Activated CD4-positive, CD25-positive, alpha-beta regulatory T cell (primary cell): ENCODE results near the gene ZNF776.
"Not testable (repeated sequence)": the region's sequence is repeated elsewhere in the genome, so short reads cannot be mapped to it uniquely, and the experiment has no call there.

Experiments
- DNase-seq, 4 experiments: peaks; one replicate each; lab custom pipeline; 2025; lab: John Stamatoyannopoulos, UW

The ZNF776 gene

GRCh38 chr19:57746580-57747471, at the start of gene ZNF776:
Gene ZNF776, plus strand, starts transcription at chr19:57746815. Its CDS starts 244 bp downstream, at chr19:57747059.
- DNase-seq, result peak; percentile 47 to 66 (median 61)

DNA sequence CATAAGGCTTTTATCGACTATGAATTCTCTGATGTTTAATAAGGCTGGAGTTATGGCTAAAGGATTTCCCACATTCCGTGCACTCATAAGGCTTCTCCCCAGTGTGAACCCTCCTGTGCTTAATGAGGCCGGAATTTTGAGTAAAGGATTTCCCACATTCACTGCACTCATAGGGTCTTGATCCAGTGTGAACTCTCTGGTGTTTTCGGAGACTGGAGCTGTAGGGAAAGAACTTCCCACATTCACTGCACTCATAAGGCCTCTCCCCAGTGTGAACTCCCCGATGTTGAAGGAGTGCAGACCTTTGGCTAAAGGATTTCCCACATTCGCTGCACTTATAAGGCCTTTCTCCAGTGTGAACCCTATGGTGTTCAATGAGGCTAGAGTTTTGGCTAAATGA, 45.0 kb upstream of the ZNF776 start:
- no peak for DNase-seq

- DNase-seq, result no peak
Observed at GRCh38 chr19:57706346-57706745, 40.3 kb upstream of the ZNF776 start.

GRCh38 chr19:57708641-57709361, 37.8 kb upstream of the ZNF776 start, which contains the start of gene ZNF154:
Gene ZNF154, minus strand, starts transcription at chr19:57709204. Its CDS starts 233 bp downstream, at chr19:57708971.
- peak in 1 of 4 experiments; percentile 5 for DNase-seq

GRCh38 chr19:57709616-57710015, 37.0 kb upstream of the ZNF776 start:
- DNase-seq, result no peak

DNA sequence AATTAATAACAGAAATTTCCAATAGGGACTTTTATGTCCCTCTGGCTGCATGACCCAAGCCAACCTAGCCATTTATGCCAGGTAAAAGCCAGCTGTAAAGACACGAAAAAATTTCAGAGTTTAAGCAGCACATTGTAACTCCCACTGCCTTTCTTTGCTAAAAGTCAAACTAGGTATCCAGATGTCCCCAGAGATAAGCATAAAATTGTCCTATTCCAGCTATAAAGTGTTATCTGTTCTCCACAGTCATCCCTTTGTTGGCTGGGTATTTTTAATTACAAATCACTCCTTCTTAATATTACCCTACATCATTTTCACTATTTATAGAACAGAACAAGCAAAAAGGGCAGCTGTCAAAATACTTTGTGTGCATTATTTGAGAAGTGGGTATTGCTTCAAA, 34.4 kb upstream of the ZNF776 start:
- DNase-seq, result no peak

GRCh38 chr19:57719424-57719823, 27.2 kb upstream of the ZNF776 start:
- no peak for DNase-seq

- DNase-seq, result no peak
Observed at GRCh38 chr19:57719901-57720519, 26.6 kb upstream of the ZNF776 start.

- no peak for DNase-seq
Observed at GRCh38 chr19:57720878-57721277, 25.7 kb upstream of the ZNF776 start.

- DNase-seq, result peak in 1 of 4 experiments; percentile 2
Observed at GRCh38 chr19:57738320-57738719, 8.3 kb upstream of the ZNF776 start.

DNA sequence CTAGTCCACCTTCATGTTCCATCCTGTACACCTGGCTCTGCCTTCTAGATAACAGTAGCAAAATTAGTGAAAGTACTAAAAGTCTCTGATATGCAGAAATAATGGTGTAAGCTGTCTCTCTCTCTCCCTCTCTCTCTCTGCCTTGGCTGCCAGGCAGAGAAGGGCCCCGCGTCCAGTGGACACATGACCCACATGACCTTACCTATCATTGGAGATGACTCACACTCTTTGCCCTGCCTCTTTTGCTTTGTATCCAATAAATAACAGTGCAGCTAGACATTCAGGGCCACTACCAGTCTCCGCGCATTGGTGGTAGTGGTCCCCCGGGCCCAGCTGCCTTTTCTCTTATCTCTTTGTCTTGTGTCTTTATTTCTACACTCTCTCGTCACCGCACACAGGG, 7.8 kb upstream of the ZNF776 start:
- not testable (repeated sequence) for DNase-seq

GRCh38 chr19:57747472-57747807, 825 bp downstream of the ZNF776 start:
- no peak for DNase-seq

DNA sequence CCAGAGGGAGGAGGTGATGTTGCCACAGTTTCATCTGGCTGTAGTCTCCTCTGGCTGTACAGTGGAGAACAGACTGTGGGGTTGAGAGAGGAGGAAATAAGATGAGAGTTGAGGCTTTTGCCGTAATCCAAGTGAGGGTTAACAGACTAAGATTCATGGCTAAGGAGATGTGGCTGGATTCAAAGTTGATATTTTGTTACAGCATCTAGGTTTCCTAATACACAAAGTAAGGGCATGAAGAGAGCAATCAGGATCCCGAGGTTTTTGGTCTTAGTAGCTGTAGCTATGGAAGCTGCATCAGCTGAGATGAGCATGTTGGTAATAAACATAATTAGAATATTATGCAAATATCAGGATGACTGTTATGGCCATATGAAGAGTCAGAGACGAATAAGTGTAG, 1.4 kb downstream of the ZNF776 start:
- no peak for DNase-seq

DNA sequence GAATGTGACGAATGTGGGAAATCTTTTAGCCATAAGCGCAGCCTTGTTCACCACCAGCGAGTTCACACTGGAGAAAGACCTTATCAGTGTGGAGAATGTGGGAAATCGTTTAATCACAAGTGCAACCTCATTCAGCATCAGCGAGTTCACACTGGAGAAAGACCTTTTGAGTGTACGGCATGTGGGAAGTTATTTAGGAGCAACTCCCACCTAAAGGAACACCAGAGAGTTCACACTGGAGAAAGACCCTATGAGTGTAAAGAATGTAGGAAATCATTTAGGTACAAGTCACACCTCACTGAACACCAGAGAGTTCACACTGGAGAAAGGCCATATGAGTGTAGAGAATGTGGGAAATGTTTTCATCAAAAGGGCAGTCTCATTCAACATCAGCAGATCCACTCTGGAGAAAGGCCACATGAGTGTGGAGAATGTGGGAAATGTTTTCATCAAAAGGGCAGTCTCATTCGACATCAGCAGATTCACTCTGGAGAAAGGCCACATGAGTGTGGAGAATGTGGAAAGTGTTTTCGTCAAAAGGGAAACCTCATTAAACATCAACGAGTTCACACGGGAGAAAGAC, 7.6 kb downstream of the ZNF776 start:
- no peak for DNase-seq

GRCh38 chr19:57755031-57755430, 8.4 kb downstream of the ZNF776 start:
- DNase-seq, result no peak

DNA sequence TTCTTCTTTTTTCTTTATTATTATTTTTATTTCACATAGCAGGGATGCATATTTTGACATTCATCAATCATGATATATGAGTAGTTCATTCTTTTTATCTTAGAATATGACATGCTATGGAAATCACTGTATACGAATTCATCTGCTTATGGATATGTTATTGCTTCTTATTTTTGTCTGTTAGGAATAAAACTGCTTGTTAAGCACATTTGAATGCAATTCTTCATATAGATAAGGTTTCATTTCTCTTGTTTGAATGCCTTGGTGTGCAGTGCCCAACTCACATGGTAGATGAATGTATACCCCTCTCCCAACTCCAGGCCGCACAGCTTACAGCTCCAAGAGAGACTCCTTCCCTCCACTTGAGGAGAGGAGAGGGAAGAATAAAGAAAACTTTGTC, 11.3 kb downstream of the ZNF776 start:
- no peak for DNase-seq

GRCh38 chr19:57759096-57759495, 12.5 kb downstream of the ZNF776 start:
- no peak for DNase-seq

DNA sequence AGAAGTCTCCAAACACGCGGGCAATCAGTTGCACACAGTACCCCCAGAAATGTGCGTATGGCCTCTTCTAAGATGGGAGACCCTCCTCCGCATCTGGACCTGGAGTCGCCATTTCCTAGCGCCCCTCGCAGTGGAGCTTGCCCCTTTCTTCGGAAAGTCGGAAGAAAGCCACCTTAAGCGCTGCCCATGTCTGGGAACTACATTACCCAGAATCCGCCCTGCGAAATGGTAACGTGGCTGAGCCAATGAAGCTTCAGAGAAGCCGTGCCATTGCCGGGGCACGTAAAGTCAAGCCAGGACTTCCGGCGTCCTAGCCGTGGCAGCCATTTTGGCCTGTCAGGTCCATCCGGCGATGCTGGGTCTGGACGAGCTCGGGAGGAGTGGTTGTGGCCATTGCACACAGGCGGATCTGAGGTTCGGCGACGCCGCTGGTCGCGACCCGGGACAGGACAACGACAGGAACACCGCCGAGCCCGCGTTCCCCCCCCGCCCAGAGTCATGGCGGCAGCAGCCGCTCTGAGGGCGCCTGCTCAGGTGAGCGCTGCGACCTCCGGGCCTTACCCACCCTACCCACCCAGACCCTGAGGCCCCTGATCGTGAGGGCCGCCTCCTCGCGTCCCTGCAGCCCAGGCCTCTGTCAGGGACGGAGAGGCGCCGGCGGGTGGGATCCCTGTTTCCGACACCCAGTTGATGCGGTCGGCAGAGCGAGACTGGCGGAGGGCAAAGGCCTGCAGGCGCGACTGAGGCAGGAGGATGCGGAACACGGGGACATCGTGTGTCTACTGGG, 22.9 kb downstream of the ZNF776 start, which contains the start of gene ZNF586:
ZNF586 (plus strand) TSS at position 332 of the 787 bp plus-strand sequence; CDS start at position 499, 167 bp downstream.
- peak; percentile 68 to 77 (median 70) for DNase-seq

DNA sequence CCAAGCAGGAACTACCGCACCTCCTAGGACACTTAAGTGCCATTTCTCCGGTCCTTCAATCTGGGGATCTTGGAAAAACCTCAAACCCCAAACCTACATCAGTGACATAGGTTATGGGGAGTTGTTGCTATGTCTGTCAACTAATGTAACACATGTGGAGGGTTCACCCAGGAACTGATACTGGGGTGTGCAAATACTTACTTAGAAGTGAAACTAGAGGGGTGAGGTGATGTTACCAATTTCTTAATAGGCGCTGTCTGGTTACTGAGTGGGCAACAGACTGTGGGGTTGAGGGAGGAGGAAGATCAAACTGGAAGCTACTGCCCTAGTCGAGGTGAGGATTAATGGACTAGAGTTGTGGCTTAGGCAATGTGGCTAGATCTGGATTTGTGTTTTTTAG, 24.8 kb downstream of the ZNF776 start:
- no peak for DNase-seq

DNA sequence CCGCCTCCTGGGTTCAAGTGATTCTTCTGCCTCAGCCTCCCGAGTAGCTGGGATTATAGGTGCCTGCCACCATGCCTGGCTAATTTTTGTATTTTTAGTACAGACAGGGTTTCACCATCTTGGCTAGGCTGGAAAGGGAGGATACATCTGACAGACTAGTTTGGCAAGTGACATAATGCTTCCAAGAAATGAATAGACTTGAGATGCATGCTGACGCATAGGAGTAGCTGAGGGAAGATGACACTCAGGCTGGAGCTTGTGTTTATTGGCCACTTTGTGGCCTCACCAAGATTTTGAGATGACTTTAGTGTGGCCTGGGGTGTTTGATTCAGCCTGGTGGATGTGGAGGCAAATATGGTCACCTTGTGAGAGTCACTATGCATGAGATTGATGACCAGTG, 26.9 kb downstream of the ZNF776 start:
- DNase-seq, result no peak

GRCh38 chr19:57776764-57777296, 30.2 kb downstream of the ZNF776 start:
- DNase-seq, result no peak
